K562 (cell line): ENCODE data around the gene ACADVL. TPM values are rescaled to one million over a fixed set of nuclear protein-coding genes. Genes with fewer than 3 reads are reported as not detected.

Experiments used
- ATAC-seq: fragments of 200-7000 bp; cut with Tn5 transposase; 3 replicates; pipeline ENCODE4 v1.9.1; 2020; ENCODE audit warnings: moderate library complexity
- BruUV-seq: library from RNA; stranded (reverse); fragments of 400-500 nt; replicated peaks from 2 replicates; lab custom pipeline; 2021; lab: Mats Ljungman, UMichigan
- CTCF ChIA-PET: fragments of 300-600 bp; formaldehyde crosslinking; extraction: SDS; loops from one replicate; lab custom pipeline; 2021; ENCODE audit warnings: low intra/inter-chr PET ratio; lab: Yijun Ruan, JAX
- POLR2A ChIA-PET: fragments of 300-600, 350-650 bp; sonication (Branson Sonifier 250); formaldehyde crosslinking; extraction: SDS; loops from one replicate; lab custom pipeline; 2021; ENCODE audit warnings: antibody characterized with exemption, inconsistent platforms; lab: Yijun Ruan, JAX
- DNase-seq, 4 experiments: peaks; one replicate each; pipeline versions ENCODE4 v3.0.0 to v3.0.0-alpha.2; 2011 to 2018; ENCODE audit warnings: low spot score in 3 of 4, mixed read lengths in 3 of 4; ENCODE audit errors: extremely low read depth in 1 of 4
- FAIRE-seq: peaks from 2 replicates; lab custom pipeline; 2011; peaks lifted over from hg19 to GRCh38; lab: Jason Lieb, UNC
- H2AFZ ChIP-seq: 2 replicates; pipeline ENCODE4 v1.6.0; 2011; ENCODE audit warnings: low read depth, low read length, control low read depth, inconsistent platforms
- H3K27ac ChIP-seq: fragments of 200-600 bp; 3 replicates; pipeline ENCODE4 v1.8.0; 2011; ENCODE audit warnings: low read depth, mild to moderate bottlenecking, control low read depth, inconsistent platforms, low read length, moderate library complexity, mixed read lengths; ENCODE audit errors: extremely low read depth
- H3K27me3 ChIP-seq, 2 experiments: fragments of 300-600 bp in 1 of 2; 2 replicates in 1 of 2; 3 replicates in 1 of 2; pipeline versions ENCODE4 v1.6.0 to v1.8.0; 2011; ENCODE audit warnings: inconsistent platforms in 2 of 2, low read length in 2 of 2, mild to moderate bottlenecking in 1 of 2, mixed read lengths in 1 of 2, moderate library complexity in 1 of 2; ENCODE audit not compliant: control insufficient read depth in 2 of 2, insufficient read depth in 2 of 2
- H3K36me3 ChIP-seq: fragments of 300-600 bp; 3 replicates; pipeline ENCODE4 v1.8.0; 2011; ENCODE audit warnings: mild to moderate bottlenecking, low read length, inconsistent platforms; ENCODE audit not compliant: control insufficient read depth, insufficient read depth
- H3K4me1 ChIP-seq, 2 experiments: fragments of 200-600 bp in 1 of 2; replicated peaks in 1 of 2; 2 replicates in 1 of 2; 3 replicates in 1 of 2; pipeline versions ENCODE4 v1.5.1 to v1.8.0; 2011; ENCODE audit warnings: inconsistent platforms in 2 of 2, low read length in 2 of 2, mild to moderate bottlenecking in 1 of 2, mixed read lengths in 1 of 2, moderate library complexity in 1 of 2; ENCODE audit not compliant: control insufficient read depth in 2 of 2, insufficient read depth in 2 of 2
- H3K4me2 ChIP-seq: 2 replicates; pipeline ENCODE4 v1.6.1; 2011; ENCODE audit warnings: low read length, control low read depth, inconsistent platforms, mixed read lengths; ENCODE audit not compliant: insufficient read depth
- H3K4me3 ChIP-seq: fragments of 200-600 bp; sonication (generic), shearing (Covaris generic); 2 replicates; pipeline ENCODE4 v1.5.1; 2016; ENCODE audit warnings: control low read depth, inconsistent platforms
- H3K79me2 ChIP-seq: fragments of 200-600 bp; 3 replicates; pipeline ENCODE4 v1.8.0; 2011; ENCODE audit warnings: low read length, inconsistent platforms; ENCODE audit not compliant: control insufficient read depth, insufficient read depth
- H3K9ac ChIP-seq, 2 experiments: 2 replicates each; pipeline versions ENCODE4 v1.6.0 to v1.6.1; 2011; ENCODE audit warnings: low read depth in 2 of 2, low read length in 2 of 2, control low read depth in 1 of 2, inconsistent platforms in 1 of 2, mild to moderate bottlenecking in 1 of 2, mixed read lengths in 1 of 2; ENCODE audit not compliant: insufficient read depth in 1 of 2
- H3K9me1 ChIP-seq: one replicate; pipeline ENCODE4 v1.6.0; 2011; ENCODE audit warnings: inconsistent platforms, mild to moderate bottlenecking, low read length, moderate library complexity; ENCODE audit not compliant: control insufficient read depth, insufficient read depth
- H3K9me3 ChIP-seq: replicated peaks from 2 replicates; pipeline ENCODE4 v1.5.1; 2011; ENCODE audit warnings: low read depth, low read length, inconsistent platforms; ENCODE audit not compliant: control insufficient read depth, insufficient read depth
- H4K20me1 ChIP-seq: replicated peaks from 2 replicates; pipeline ENCODE4 v1.6.1; 2011; ENCODE audit warnings: low read length, inconsistent platforms, mixed read lengths; ENCODE audit not compliant: control insufficient read depth, insufficient read depth
- BRD9 ChIP-seq: fragments of 450-650 bp; IDR thresholded peaks from 2 replicates; pipeline ENCODE4 v1.6.1; 2018; ENCODE audit warnings: low read depth; ENCODE audit not compliant: partially characterized antibody
- CXXC5 ChIP-seq: fragments of 250-450 bp; sonication (Bioruptor Pico); IDR thresholded peaks from 2 replicates; pipeline ENCODE4 v1.8.0; 2022; ENCODE audit warnings: inconsistent platforms, mild to moderate bottlenecking, moderate library complexity
- DMBX1 ChIP-seq: fragments of 250-450 bp; sonication (Bioruptor Pico); IDR thresholded peaks from 2 replicates; pipeline ENCODE4 v1.8.0; 2022; ENCODE audit warnings: inconsistent platforms, mild to moderate bottlenecking, moderate library complexity, borderline replicate concordance
- HMGN3 ChIP-seq: IDR thresholded peaks from 2 replicates; pipeline ENCODE4 v1.6.1; 2011; ENCODE audit warnings: borderline replicate concordance, low read depth, mild to moderate bottlenecking, mixed read lengths, low read length; ENCODE audit not compliant: insufficient read length; ENCODE audit errors: extremely low read depth
- MAX ChIP-seq: sonication (generic); formaldehyde crosslinking; IDR thresholded peaks from 2 replicates; pipeline ENCODE4 v1.9.0; 2022; ENCODE audit warnings: mild to moderate bottlenecking, missing genetic modification reagents
- MAZ ChIP-seq, 2 experiments: fragments of 450-650 bp in 1 of 2; sonication (generic) in 1 of 2; formaldehyde crosslinking; IDR thresholded peaks in 1 of 2; conservative IDR thresholded peaks in 1 of 2; 2 replicates each; pipeline versions ENCODE4 v1.4.0 to v1.5.0; 2020; ENCODE audit warnings: mild to moderate bottlenecking in 1 of 2, missing genetic modification reagents in 1 of 2
- MBD2 ChIP-seq: sonication (generic); IDR thresholded peaks from 2 replicates; pipeline ENCODE4 v1.6.1; 2016; ENCODE audit warnings: low read depth, borderline replicate concordance
- MNT ChIP-seq, 2 experiments: fragments of 450-650 bp; conservative IDR thresholded peaks; 2 replicates each; pipeline ENCODE4 v1.6.1; 2017; ENCODE audit warnings: mild to moderate bottlenecking in 2 of 2, moderate library complexity in 2 of 2
- PCBP1 ChIP-seq: fragments of 200-400 bp; formaldehyde crosslinking; IDR thresholded peaks from 2 replicates; pipeline ENCODE4 v1.6.1; 2018; ENCODE audit warnings: mild to moderate bottlenecking, low read depth, low read length; ENCODE audit not compliant: poor library complexity, severe bottlenecking
- POLR2G ChIP-seq: fragments of 200-400 bp; formaldehyde crosslinking; IDR thresholded peaks from 2 replicates; pipeline ENCODE4 v1.6.1; 2017; ENCODE audit warnings: low read depth, mild to moderate bottlenecking, antibody characterized with exemption, low read length, moderate library complexity
- PRPF4 ChIP-seq: fragments of 200-400 bp; formaldehyde crosslinking; IDR thresholded peaks from one replicate; pipeline ENCODE4 v1.6.1; 2017; ENCODE audit warnings: low read length, low read depth, mild to moderate bottlenecking; ENCODE audit not compliant: insufficient read depth, poor library complexity, severe bottlenecking
- SIN3A ChIP-seq, 2 experiments: fragments of 150-350 bp in 1 of 2; IDR thresholded peaks; 2 replicates each; pipeline ENCODE4 v1.6.1; 2011 to 2016; ENCODE audit warnings: borderline replicate concordance in 2 of 2, low read depth in 2 of 2, low read length in 2 of 2, mild to moderate bottlenecking in 2 of 2, moderate library complexity in 2 of 2; ENCODE audit not compliant: control insufficient read depth in 1 of 2
- SMAD4 ChIP-seq: fragments of 250-450 bp; sonication (Bioruptor Pico); conservative IDR thresholded peaks from 2 replicates; pipeline ENCODE4 v1.8.0; 2021; ENCODE audit warnings: inconsistent platforms, mild to moderate bottlenecking, moderate library complexity
- ZNF766 ChIP-seq: fragments of 200-800 bp; sonication (Bioruptor generic); conservative IDR thresholded peaks from 2 replicates; pipeline ENCODE4 v1.6.1; 2016; ENCODE audit warnings: missing genetic modification characterization, missing compliant biosample characterization
- WGBS: fragments of 100-300 bp; shearing (Covaris generic); methylation state at CpG from one replicate; pipeline ENCODE4 v1.1.6; 2016; ENCODE audit warnings: low coverage, mixed read lengths; ENCODE audit not compliant: insufficient coverage; ENCODE audit errors: missing lambda C conversion rate; 5-methylcytosine and 5-hydroxymethylcytosine counted together
- in situ Hi-C: fragments of 300-500 bp; cut with MboI; formaldehyde crosslinking; loops from 4 replicates; pipeline ENCODE4 v1.15.0; 2018; ENCODE audit warnings: inconsistent platforms, mixed read lengths
- intact Hi-C: fragments of 100-400 bp; cut with micrococcal nuclease; formaldehyde crosslinking; loops from 2 replicates; pipeline ENCODE4 v1.14.2; 2022
- polyA plus RNA-seq, 8 experiments: library from polyadenylated mRNA; depleted of rRNA in 4 of 8; stranded (reverse) in 5 of 8; unstranded in 3 of 8; fragments of >200 nt; fragmentation: Nextera tagmentation in 2 of 8; fragmentation: Illumina TruSeq in 1 of 8; extraction: Ambion mirVana in 2 of 8; extraction: Trizol in 1 of 8; gene quantifications; 2 replicates each; pipeline versions ENCODE4 v1.2.1 to v1.2.3, GENCODE V29; 2011 to 2014; ENCODE audit warnings: inconsistent platforms in 1 of 8, missing spikeins in 1 of 8
- total RNA-seq, 7 experiments: library from RNA; depleted of rRNA in 6 of 7; stranded (reverse); fragments of >200 nt in 6 of 7; fragmentation: Illumina TruSeq in 2 of 7; extraction: Trizol in 2 of 7; gene quantifications; 2 replicates each; pipeline versions ENCODE4 v1.2.1 to v1.2.3, GENCODE V29; 2011 to 2021; ENCODE audit warnings: low replicate concordance in 1 of 7
- TF ChIP-seq, protein P1 (sequence below): sonication (generic); formaldehyde crosslinking; IDR thresholded peaks from 2 replicates; pipeline ENCODE4 v1.8.0; 2022; ENCODE audit warnings: missing genetic modification reagents, mild to moderate bottlenecking, moderate library complexity, borderline replicate concordance

Gene ACADVL
- total and polyA plus RNA-seq, 9 of the 15 experiments (the other 6 are each of a cell fraction or from before 2014, with no cell fraction given), result 25.5 to 449 (median 214) TPM

DNA sequence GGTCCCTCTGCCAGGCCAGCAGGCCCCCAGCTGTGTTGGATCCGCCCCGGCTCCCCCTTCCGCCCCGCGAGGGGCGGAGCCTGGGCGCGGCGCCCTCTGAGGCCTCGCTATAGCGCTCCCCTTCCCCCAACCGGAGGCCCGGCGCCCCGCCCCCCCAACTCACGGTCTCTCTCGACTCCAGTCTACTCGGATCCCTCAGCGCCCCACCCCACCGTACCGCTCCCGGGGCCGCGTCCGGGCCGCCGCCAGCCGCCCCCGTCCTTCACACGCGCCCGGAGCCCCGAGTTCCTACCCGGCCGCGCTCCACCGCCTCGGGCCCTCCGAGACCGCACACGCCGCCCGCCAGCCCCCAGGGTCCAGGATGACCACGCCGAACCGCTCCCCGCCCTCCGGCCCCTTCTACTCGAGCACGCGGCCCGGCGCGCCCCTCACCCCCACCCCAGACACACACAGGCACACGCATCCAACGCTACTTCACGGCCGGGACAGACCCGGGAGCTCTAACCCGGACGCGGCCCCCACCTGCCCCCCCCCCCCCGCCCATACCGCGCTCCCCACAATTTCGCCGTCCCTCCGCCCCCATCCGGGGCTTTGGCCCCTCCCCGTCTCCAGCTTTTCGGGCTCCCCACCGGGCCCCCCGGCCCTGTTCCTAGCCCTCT is 18.2 kb downstream of the ACADVL start:
- peak; percentile 56 to 89 (median 72) for DNase-seq
- Histone ChIP-seq H3K9me1 (no peaks in the 10 kb centered on the region), H4K20me1 (peaks cover 5% of the 10 kb centered on the region; the same call in 1 of the 2 replicates), H3K9ac (peak overlapping the region; percentile 98 to 99), H3K27me3 (no peaks in the 10 kb centered on the region), H3K4me1 (peaks cover 36 to 37% of the 10 kb centered on the region in 2 experiments; a peak in 4 of 5 replicates), H3K27ac (peak overlapping the region; percentile 96; the same call in 2 of the 3 replicates), H3K4me2 (peak overlapping the region; percentile 81; the same call in 1 of the 2 replicates), H3K9me3 (no peaks in the 10 kb centered on the region), H3K79me2 (peaks cover 86% of the 10 kb centered on the region), H3K4me3 (peak overlapping the region; percentile 79), H3K36me3 (peaks cover 48% of the 10 kb centered on the region; the same call in 2 of the 3 replicates), H2AFZ (no peak overlapping the region)
- in situ Hi-C loops, result no loop called here
- ChIA-PET POLR2A (interaction anchor here (1.1 to 6.6 kb wide), 2 partner anchors 11 to 16 kb away, joined by 3 to 73 read pairs; partner anchors contain the start of genes ACADVL and DLG4), CTCF (no interaction called here)
- ATAC-seq, result peak; percentile 35
- intact Hi-C loops, result loop anchor here (2.0 to 5.0 kb wide), 2 partner anchors 15 to 44 kb away; partner anchors contain the start of genes ELP5 and SLC2A4
- WGBS, result no CpG with 5 or more reads among the region's 73 CpGs
- no peak for FAIRE-seq
- no TSS peak for BruUV-seq
- no peak for TF ChIP-seq BRD9
- no peak for TF ChIP-seq MBD2
- TF ChIP-seq MAZ (CRISPR knock-in tag; conservative IDR thresholded peaks at IDR 0.05 in 1 of 2, IDR thresholded peaks at IDR 0.05 in 1 of 2), result peak; percentile 47 to 52; a peak in 2 of 4 replicates
- TF ChIP-seq SMAD4 (CRISPR knock-in tag), result no peak
- TF ChIP-seq PCBP1, result peak; percentile 73
- TF ChIP-seq, protein P1, sequence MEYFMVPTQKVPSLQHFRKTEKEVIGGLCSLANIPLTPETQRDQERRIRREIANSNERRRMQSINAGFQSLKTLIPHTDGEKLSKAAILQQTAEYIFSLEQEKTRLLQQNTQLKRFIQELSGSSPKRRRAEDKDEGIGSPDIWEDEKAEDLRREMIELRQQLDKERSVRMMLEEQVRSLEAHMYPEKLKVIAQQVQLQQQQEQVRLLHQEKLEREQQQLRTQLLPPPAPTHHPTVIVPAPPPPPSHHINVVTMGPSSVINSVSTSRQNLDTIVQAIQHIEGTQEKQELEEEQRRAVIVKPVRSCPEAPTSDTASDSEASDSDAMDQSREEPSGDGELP (CRISPR knock-in tag), result peak; percentile 75
- TF ChIP-seq PRPF4, result no peak
- peak in 1 of 2 experiments; percentile 32; a peak in 1 of 4 replicates for TF ChIP-seq SIN3A (IDR thresholded peaks at IDR 0.05; ENCODE audit: borderline replicate concordance in 2 of 2, control insufficient read depth in 1 of 2, low read depth in 2 of 2, low read length in 2 of 2)
- TF ChIP-seq MAX (CRISPR knock-in tag), result peak; percentile 25; the same call in 1 of the 2 replicates
- TF ChIP-seq CXXC5, result peak; percentile 71
- no peak for TF ChIP-seq DMBX1
- TF ChIP-seq ZNF766 (CRISPR knock-in tag), result 0 out of 2 replicates have a peak, but pooled peaks have one; percentile 27
- TF ChIP-seq MNT (conservative IDR thresholded peaks at IDR 0.05), result peak in 1 of 2 experiments; percentile 39; a peak in 2 of 4 replicates
- TF ChIP-seq HMGN3, result peak; percentile 78
- peak; percentile 79 for TF ChIP-seq POLR2G
